ENCODE results near the gene CEP41.

Gene CEP41

DNA sequence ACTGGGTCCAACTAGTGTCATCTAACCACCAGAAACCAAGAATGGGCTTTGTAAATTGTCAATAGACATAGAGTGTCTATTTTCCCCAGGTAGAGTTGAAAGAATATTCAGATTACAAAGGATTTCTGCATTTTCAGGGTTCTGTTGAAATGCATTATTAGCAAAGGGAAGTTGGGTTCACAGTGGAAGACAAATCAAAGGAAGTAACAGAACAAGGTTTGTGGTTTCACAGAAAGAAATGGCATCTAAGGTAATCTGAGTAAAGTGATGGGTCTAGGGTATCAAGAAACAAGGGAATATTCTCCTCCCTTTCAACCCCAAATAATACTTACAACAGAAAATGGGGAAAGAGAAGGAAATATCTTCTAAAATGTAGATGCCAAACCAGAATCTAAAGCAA is 25.8 kb downstream of the CEP41 start:
- no peak for DNase-seq

DNA sequence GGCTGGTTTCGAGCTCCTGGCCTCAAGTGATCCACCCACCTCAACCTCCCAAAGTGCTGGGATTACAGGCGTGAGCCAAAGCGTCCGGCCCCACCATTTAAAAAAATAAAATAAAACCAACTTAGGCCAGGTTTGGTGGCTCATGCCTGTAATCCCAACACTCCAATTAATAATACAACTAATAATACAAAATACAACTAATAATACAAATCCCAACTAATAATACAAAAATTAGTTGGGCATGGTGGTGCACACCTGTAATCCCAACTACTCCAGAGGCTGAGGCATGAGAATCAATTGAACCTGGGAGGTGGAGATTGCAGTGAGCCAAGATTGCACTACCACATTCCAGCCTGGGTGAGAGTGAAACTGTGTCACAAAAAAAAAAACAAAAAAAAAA is 27.6 kb downstream of the CEP41 start:
- no peak for DNase-seq

GRCh38 chr7:130410868-130411541 is 29.8 kb downstream of the CEP41 start:
- DNase-seq: no peak

DNA sequence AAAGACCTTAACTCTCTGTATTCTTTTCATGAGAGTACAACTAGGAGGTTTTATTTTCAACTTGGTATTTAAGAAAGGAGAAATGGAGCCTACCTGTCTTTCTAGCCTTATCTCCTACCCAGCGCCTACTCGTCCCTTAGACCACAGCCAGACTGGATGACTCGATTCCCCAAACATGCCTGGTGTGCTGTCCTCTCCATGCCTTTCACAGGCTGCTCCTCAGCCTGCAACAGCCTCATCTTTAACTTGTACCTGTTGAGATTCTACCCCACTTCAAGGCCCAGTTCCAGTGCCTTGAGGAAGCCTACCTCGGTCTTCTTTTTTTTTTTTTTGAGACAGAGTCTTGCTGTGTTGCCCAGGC is 31.1 kb downstream of the CEP41 start:
- no peak for DNase-seq

DNA sequence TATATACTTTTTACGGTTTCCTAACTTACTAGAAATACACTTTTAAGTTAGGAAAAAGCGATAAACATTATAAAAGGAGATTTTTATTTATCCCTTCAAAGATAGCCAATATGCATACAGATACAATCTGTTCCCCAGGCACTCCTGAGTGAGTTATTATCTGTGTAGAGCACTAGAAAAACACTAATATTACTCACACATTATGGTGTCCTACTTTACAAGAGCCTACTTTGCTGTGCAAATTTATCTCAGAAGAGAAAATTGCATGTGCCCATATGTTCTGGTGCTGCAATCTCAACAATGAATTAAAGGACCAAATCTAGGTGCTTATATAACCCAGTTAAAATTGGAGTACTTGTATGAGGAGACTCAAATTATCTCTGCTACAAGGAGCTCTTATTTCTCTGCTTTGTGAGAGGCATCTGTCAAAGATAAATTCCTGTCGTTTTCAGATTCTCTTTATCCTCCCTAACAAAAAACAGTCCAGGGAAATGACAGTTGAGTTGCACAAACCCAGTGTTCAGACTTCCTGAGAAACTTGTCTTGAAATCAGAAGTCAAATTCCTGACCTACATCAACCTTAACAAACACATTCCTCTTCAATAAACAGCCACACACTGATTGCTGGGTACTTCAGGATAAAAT is 31.6 kb downstream of the CEP41 start:
- DNase-seq: no peak

DNA sequence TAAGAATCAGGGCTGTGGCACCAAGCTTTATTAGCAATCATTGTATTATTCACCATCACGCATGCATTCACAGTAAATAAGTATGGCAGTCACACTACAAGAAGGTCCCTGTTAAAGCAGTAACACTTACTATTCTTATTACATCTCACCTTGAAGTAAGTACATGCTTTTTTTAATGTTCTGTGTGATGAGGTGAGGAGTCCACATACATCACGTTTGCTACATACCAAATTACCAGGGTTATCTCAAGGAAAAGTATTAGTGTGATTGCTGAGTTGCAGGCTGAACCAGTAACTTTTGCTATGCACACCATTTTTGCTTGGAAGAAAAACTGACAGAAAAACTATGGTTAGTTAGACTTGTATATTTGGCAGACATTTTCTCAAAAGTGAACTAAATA is 35.8 kb downstream of the CEP41 start:
- DNase-seq: no peak

- no peak for DNase-seq
These were observed 39.2 kb downstream of the CEP41 start for GRCh38 chr7:130401578-130401977.

- no peak for DNase-seq
These were observed 39.7 kb downstream of the CEP41 start for GRCh38 chr7:130401101-130401500.

DNA sequence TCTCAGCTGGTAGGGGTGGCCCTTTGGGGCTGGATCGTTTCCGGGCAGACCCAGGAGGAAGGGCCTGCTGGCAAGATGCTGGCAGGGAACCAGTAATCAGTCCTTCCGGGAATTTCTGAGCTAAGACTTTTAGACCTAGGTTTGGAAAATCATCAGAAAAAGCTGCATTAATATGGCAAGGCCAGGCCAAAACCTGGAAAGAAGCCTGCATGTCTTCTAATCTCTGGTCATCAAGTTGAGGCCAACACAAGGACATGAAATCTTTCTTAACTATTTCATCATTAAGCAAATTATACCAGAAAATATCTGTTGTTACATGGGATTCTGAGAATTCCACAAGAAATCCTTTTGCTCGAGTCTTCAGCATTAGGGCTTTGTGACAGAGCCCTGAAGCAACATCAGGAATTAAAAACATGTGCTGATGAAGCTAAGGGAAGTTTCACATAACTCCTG is 40.7 kb downstream of the CEP41 start:
- DNase-seq: no peak

GRCh38 chr7:130398526-130399090 is 42.2 kb downstream of the CEP41 start:
- DNase-seq: no peak

- no peak for DNase-seq
These were observed 43.1 kb downstream of the CEP41 start for GRCh38 chr7:130397758-130398073.

DNA sequence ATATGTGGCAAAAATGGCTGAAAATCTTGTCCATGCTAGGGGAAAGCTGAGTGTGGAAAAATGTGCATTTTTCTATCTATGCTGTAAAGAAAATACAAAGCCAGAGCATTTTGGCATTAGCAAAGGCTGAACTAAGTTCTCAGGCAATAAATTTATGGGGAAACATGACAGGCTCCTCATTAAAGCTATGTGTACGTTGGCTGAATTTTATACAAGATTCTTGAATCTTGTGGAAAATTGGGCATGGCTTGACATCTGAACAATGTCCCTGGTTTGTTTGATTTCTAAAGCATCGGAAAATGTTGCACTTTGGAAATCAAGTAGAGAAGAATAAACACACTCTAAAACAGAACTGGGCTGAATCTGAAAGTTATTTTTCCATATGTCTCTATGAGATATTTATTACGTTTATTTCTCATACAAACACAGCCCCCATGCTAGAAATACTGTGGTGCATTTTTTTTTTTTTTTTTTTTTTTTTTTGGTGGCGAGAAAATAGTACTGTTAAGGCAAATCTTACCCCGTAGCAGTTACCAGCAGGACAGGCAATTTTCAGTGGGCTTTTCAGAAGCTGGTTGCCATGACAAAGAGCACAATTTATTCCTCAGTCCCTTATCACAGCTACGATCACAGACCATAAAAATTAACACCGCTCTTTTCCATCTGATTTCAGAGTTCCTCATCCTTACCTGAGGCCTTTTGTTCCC is 43.6 kb downstream of the CEP41 start:
- DNase-seq: no peak

- DNase-seq: no peak
These were observed 44.7 kb downstream of the CEP41 start for GRCh38 chr7:130396109-130396508.

DNA sequence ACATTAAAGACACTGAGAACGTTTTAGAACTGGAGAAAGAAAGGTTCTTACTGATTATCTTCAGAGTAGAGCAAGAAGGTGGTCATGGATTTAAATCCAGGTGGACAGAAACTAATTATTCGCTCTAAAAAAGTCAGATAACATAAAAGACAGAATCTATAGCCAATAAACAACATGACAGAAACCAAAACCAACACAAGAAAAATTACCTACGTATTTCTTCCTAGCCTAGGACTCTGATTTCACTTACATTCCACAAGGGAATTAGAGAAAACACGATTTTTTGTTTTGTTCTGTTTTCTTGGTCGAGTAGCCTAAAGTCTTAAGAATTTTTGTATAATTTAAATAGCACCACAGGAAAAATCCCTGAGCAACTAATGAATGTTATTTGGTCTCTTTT is 45.4 kb downstream of the CEP41 start:
- DNase-seq: no peak

DNA sequence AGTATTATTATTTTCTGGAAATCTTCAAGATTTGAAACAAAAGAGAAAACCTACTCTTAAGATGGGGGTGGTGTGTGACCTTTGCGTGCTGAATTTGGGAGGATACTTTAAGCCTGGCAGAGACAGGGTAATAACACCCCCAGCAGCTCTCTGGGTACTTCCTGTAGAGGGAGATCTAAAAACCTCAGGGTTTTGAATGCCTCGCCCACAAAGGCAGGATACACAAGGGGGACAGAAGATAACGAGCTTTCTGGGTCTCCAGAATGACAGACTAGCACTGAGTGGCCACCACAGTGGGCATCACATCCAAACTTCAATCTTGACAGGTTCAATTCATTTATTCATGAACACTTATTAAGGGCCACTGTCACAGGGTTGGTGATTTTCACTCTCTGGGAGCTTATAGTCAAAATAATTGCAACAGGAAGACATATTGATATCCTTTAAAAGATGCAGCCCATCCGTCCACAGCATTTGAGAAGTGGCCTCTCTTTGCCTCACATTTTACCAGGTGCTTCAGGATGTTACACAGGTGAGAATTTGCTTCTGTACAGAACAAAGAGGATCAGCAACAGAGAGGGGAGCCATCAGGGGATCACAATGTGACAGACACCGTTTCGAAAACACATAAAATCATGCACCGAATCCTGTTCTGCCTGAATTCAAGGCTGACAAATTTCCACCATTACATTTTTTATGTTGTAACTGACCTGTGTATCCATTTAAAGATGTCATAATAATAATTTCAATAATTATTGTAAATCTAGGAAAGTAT is 46.2 kb downstream of the CEP41 start:
- DNase-seq: no peak

- no peak for DNase-seq
These were observed 46.9 kb downstream of the CEP41 start for GRCh38 chr7:130393841-130394411.

- no peak for DNase-seq
These were observed 47.7 kb downstream of the CEP41 start for GRCh38 chr7:130393101-130393561.

- DNase-seq: no peak
These were observed 50.3 kb downstream of the CEP41 start for GRCh38 chr7:130390486-130390885.

DNA sequence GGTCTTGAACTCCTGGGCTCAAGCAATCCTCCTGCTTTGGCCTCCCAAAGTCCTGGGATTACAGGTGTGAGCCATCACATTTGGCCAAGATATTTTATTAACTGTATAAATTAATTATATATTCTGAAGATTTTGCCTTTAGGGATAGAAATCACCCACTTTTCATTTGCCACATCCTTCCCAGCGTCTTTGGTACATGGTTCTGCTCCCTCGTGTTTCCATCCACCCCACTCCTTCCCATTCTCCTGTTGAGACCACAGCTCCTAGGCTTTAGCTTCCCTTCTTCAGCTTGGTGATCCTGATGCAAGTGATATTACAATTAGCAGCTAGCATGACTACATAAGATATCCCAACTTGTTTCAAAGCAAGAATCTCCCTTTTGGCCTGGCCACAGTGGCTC is 52.1 kb downstream of the CEP41 start:
- DNase-seq: no peak

GRCh38 chr7:130387628-130388403 is 53.0 kb downstream of the CEP41 start:
- DNase-seq: no peak

GRCh38 chr7:130387306-130387627 is 53.5 kb downstream of the CEP41 start:
- DNase-seq: no peak

DNA sequence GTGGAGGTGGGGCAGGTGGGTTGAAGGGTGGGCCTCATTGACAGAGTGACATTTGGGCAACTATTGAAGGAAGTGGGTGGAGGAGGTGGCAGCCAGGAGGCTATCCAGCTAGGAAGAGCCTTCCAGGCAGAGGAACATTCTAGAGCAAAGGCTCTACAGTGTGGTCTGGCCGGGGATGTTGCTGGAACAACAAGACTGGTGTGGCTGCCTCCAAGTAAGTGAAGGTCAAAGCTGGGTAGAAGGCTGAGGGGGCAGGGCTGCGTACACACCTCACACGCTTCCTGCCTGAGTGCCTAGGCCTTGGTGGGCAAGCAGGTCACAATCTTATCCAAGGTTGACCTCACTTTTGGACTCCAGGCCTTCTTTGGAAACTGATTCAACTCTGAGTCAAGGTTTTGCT is 53.9 kb downstream of the CEP41 start:
- no peak for DNase-seq

Measured in stimulated activated CD4-positive, alpha-beta T cell treated with anti-CD3 and anti-CD28 coated beads, Interleukin-12 subunit alpha, Interleukin-12 subunit beta, amount 100 ng/mL, for 4 hours (primary cell).